H1 (cell line): ENCODE results near the gene PXN.

Experiments
- BACH1 ChIP-seq: IDR thresholded peaks from 2 replicates; pipeline ENCODE4 v1.6.1; 2012; ENCODE audit warnings: low read length, improper control_type of control experiment
- CEBPB ChIP-seq: IDR thresholded peaks from 2 replicates; pipeline ENCODE4 v1.6.1; 2012; ENCODE audit warnings: low read depth, low read length
- CHD2 ChIP-seq: IDR thresholded peaks from 2 replicates; pipeline ENCODE4 v1.6.1; 2012; ENCODE audit warnings: low read length, improper control_type of control experiment
- EP300 ChIP-seq, 2 experiments: IDR thresholded peaks; 1 replicate in 1 of 2; 2 replicates in 1 of 2; pipeline ENCODE4 v1.6.1; 2011 to 2012; ENCODE audit warnings: low read depth in 2 of 2, low read length in 2 of 2, mild to moderate bottlenecking in 2 of 2, borderline replicate concordance in 1 of 2, inconsistent platforms in 1 of 2, moderate library complexity in 1 of 2
- GTF2F1 ChIP-seq: IDR thresholded peaks from 2 replicates; pipeline ENCODE4 v1.6.1; 2012; ENCODE audit warnings: low read depth, low read length, improper control_type of control experiment, borderline replicate concordance
- POLR2A ChIP-seq, 2 experiments: IDR thresholded peaks; 1 replicate in 1 of 2; 2 replicates in 1 of 2; pipeline ENCODE4 v1.6.1; 2011; ENCODE audit warnings: low read depth in 2 of 2, low read length in 2 of 2, mild to moderate bottlenecking in 2 of 2; ENCODE audit errors: control extremely low read depth in 1 of 2
- TAF1 ChIP-seq: IDR thresholded peaks from 2 replicates; pipeline ENCODE4 v1.6.1; 2011; ENCODE audit warnings: mild to moderate bottlenecking, low read depth, low read length
- TF ChIP-seq, protein P1 (sequence below), 3 experiments: IDR thresholded peaks; 1 replicate in 2 of 3; 2 replicates in 1 of 3; pipeline versions ENCODE4 v1.5.1 to v1.6.1; 2011; ENCODE audit warnings: low read length in 3 of 3, mild to moderate bottlenecking in 3 of 3, inconsistent platforms in 2 of 3, low read depth in 1 of 3, moderate library complexity in 1 of 3; ENCODE audit not compliant: insufficient read depth in 1 of 3; ENCODE audit errors: control extremely low read depth in 1 of 3

DNA sequence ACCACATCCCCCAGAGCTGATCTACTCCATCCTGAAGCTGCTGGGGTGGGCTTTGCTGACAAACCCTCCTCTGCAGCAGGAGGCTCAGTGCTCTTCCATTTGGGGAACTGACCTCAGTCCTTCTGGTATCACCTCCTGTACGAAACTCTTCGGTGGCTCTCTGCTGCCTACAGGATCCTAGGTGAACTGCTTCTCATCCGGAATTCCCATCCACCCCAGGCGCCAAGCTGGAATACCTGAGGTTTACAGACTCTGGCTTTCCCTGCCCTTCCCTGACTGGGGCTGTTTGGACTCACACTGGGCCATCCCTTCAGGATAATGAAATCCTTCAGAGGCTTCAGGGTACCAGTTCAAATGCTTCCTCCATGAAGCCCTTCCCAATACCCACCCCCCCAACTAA, 97.2 kb downstream of the PXN start:
- TF ChIP-seq, protein P1, sequence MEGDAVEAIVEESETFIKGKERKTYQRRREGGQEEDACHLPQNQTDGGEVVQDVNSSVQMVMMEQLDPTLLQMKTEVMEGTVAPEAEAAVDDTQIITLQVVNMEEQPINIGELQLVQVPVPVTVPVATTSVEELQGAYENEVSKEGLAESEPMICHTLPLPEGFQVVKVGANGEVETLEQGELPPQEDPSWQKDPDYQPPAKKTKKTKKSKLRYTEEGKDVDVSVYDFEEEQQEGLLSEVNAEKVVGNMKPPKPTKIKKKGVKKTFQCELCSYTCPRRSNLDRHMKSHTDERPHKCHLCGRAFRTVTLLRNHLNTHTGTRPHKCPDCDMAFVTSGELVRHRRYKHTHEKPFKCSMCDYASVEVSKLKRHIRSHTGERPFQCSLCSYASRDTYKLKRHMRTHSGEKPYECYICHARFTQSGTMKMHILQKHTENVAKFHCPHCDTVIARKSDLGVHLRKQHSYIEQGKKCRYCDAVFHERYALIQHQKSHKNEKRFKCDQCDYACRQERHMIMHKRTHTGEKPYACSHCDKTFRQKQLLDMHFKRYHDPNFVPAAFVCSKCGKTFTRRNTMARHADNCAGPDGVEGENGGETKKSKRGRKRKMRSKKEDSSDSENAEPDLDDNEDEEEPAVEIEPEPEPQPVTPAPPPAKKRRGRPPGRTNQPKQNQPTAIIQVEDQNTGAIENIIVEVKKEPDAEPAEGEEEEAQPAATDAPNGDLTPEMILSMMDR (IDR thresholded peaks at IDR 0.05; ENCODE audit: control extremely low read depth in 1 of 3, insufficient read depth in 1 of 3, low read depth in 1 of 3, low read length in 3 of 3) = no peak
- TF ChIP-seq POLR2A (IDR thresholded peaks at IDR 0.05; ENCODE audit: control extremely low read depth in 1 of 2, low read depth in 2 of 2, low read length in 2 of 2) (no peak), EP300 (IDR thresholded peaks at IDR 0.05; ENCODE audit: borderline replicate concordance in 1 of 2, low read depth in 2 of 2, low read length in 2 of 2) (no peak), CEBPB (no peak), TAF1 (no peak), BACH1 (no peak), CHD2 (no peak), GTF2F1 (no peak)
